Small intestine (tissue), 7 donors: ENCODE measurements around the gene ZNF546. TPM values are rescaled to one million over a fixed set of nuclear protein-coding genes. Genes with fewer than 3 reads are reported as not detected.
"Not testable (repeated sequence)": the region's sequence is repeated elsewhere in the genome, so short reads cannot be mapped to it uniquely, and the experiment has no call there.

Source experiments
- DNase-seq, 2 donors: peaks; one replicate each; pipeline versions ENCODE4 v3.0.0 to v3.0.0-alpha.2; 2013
- FAIRE-seq: peaks from 2 replicates; lab custom pipeline; 2012; peaks lifted over from hg19 to GRCh38; lab: Jason Lieb, UNC
- H3K27ac ChIP-seq, 3 donors: one replicate each; pipeline ENCODE4 v1.5.1; 2013; ENCODE audit warnings: low read length in 2 of 3, mild to moderate bottlenecking in 2 of 3, control low read depth in 1 of 3, inconsistent platforms in 1 of 3, low read depth in 1 of 3, moderate library complexity in 1 of 3
- H3K27me3 ChIP-seq, 3 donors: one replicate each; pipeline ENCODE4 v1.6.1; 2013; ENCODE audit warnings: low read length in 3 of 3, inconsistent platforms in 1 of 3; ENCODE audit not compliant: control insufficient read depth in 3 of 3, insufficient read depth in 3 of 3
- H3K36me3 ChIP-seq, 3 donors: one replicate each; pipeline ENCODE4 v1.6.1; 2013; ENCODE audit warnings: low read length in 3 of 3, inconsistent platforms in 1 of 3, low read depth in 1 of 3, mild to moderate bottlenecking in 1 of 3, moderate library complexity in 1 of 3; ENCODE audit not compliant: control insufficient read depth in 3 of 3, insufficient read depth in 2 of 3
- H3K4me1 ChIP-seq, 3 donors: one replicate each; pipeline ENCODE4 v1.6.1; 2013; ENCODE audit warnings: low read length in 2 of 3, inconsistent platforms in 1 of 3, low read depth in 1 of 3, mild to moderate bottlenecking in 1 of 3, moderate library complexity in 1 of 3; ENCODE audit not compliant: control insufficient read depth in 3 of 3, insufficient read depth in 2 of 3
- H3K4me3 ChIP-seq, 3 donors: one replicate each; pipeline ENCODE4 v1.5.1; 2013; ENCODE audit warnings: low read length in 3 of 3, control low read depth in 1 of 3, inconsistent platforms in 1 of 3, low read depth in 1 of 3, mild to moderate bottlenecking in 1 of 3, moderate library complexity in 1 of 3
- H3K9me3 ChIP-seq, 2 donors: one replicate each; pipeline ENCODE4 v1.6.1; 2013; ENCODE audit warnings: low read depth in 1 of 2, low read length in 1 of 2; ENCODE audit not compliant: control insufficient read depth in 2 of 2, insufficient read depth in 1 of 2
- WGBS, 3 donors: extraction: QIAGEN DNeasy Blood & Tissue Kit; methylation state at CpG; one replicate each; pipeline ENCODE4 v1.1.7; 2013; 5-methylcytosine and 5-hydroxymethylcytosine counted together
- polyA plus RNA-seq, 4 donors: library from polyadenylated mRNA; stranded (reverse) in 3 of 4; unstranded in 1 of 4; fragments of 200-250 nt in 3 of 4; fragments of 120-200 nt in 1 of 4; gene quantifications; one replicate each; pipeline versions ENCODE4 v1.2.1 to v1.2.3, GENCODE V29; 2013
- donor health status: healthy with polysubstance abuse.
- donor health status: control.
- donor health status: control.
- donor health status: Bipolar disorder and iron deficiency.
- donor health status: healthy.

ZNF546 gene
- polyA plus RNA-seq, 4 donors, result under 0.01 to 3.3 (median 0.92) TPM

GRCh38 chr19:40013991-40014390 lies 17.1 kb downstream of the ZNF546 start:
- Histone ChIP-seq H3K27ac (no peak overlapping the region), H3K4me3 (no peak overlapping the region), H3K9me3 (peaks cover 0 to 29% of the 10 kb centered on the region in 2 donors), H3K36me3 (peaks cover 2 to 9% (median 5%) of the 10 kb centered on the region in 3 donors), H3K27me3 (no peaks in the 10 kb centered on the region), H3K4me1 (no peaks in the 10 kb centered on the region)
- 94 to 96% (median 95%) methylated on average over 4 of the region's 4 CpGs for WGBS, 3 donors
- DNase-seq (no peak), FAIRE-seq (no peak)

- no peak for FAIRE-seq
Measured at GRCh38 chr19:40023969-40024368, 27.1 kb downstream of the ZNF546 start.

DNA sequence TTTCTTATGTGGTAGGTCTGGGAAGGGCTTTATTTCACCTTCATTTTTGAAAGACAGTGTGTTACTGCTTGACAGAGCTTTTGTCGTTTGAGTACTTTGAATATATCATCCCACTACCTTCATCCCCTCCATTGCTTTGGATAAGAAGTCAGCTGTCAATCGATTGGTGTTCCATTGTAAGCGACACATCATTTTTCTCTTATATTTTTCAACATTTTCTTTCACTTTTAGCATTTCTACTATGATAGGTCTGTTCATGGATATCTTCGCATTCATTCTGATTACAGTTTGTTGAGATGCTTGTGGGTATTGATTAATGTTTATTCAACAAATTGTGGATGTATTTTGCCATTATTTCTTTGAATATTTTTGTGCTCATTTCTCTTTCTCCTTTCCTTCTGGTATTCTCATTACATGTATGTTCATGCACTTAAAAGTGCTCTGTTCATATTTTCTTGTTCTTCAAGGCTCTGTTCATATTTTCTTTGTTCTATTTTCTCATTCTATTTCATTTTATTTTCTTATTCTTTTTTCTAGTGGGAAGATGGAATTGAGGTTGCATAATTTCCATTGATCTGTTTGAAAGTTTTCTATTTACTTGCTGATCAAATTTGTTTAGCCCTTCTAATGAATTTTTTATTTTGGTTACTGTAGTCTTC lies 29.2 kb downstream of the ZNF546 start:
- DNase-seq, result no peak
- Histone ChIP-seq H3K27ac (no peak overlapping the region), H3K27me3 (no peaks in the 10 kb centered on the region), H3K4me3 (no peak overlapping the region), H3K9me3 (peaks cover 7 to 56% of the 10 kb centered on the region in 2 donors), H3K36me3 (no peaks in the 10 kb centered on the region), H3K4me1 (no peaks in the 10 kb centered on the region)
- 93 to 98% (median 94%) methylated on average over 4 of the region's 4 CpGs for WGBS, 3 donors
- FAIRE-seq, result no peak

More at GRCh38 chr19:40023969-40024368, 27.1 kb downstream of the ZNF546 start:
- H3K4me1 ChIP-seq, result no peaks in the 10 kb centered on the region
- H3K27me3 ChIP-seq, result no peaks in the 10 kb centered on the region
- 79 to 83% (median 80%) methylated on average over 3 of the region's 3 CpGs for WGBS, 3 donors
- no peak overlapping the region for H3K27ac ChIP-seq
- DNase-seq, result no peak
- H3K36me3 ChIP-seq, result no peaks in the 10 kb centered on the region
- peaks cover 7 to 42% of the 10 kb centered on the region in 2 donors for H3K9me3 ChIP-seq
- H3K4me3 ChIP-seq, result no peak overlapping the region

DNA sequence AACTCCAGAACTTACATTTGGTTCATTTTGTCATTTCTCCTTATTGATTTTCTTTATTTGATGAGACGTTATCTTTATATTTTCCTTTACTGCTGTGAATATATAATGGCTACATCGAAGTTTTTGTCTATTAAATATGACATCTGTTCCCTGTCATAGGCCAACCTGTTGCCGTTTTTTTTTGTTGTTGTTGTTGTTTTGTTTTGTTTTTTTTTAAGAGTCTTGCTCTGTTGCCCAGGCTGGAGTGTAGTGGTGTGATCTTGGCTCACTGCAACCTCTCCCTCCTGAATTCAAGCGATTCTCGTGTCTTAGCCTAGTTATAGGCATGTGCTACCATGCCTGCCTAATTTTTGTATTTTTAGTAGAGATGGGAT lies 29.7 kb downstream of the ZNF546 start:
- H3K36me3 ChIP-seq, result no peaks in the 10 kb centered on the region
- H3K4me1 ChIP-seq, result no peaks in the 10 kb centered on the region
- H3K9me3 ChIP-seq, result peaks cover 7 to 61% of the 10 kb centered on the region in 2 donors
- FAIRE-seq, result no peak
- no peak overlapping the region for H3K27ac ChIP-seq
- WGBS, 3 donors, result 87 to 97% (median 95%) methylated on average over 5 of the region's 5 CpGs
- H3K4me3 ChIP-seq, result no peak overlapping the region
- H3K27me3 ChIP-seq, result no peaks in the 10 kb centered on the region
- DNase-seq, result no peak

GRCh38 chr19:40033989-40034560 lies 37.2 kb downstream of the ZNF546 start:
- H3K9me3 ChIP-seq, result peaks cover 3 to 36% of the 10 kb centered on the region in 2 donors
- H3K36me3 ChIP-seq, result no peaks in the 10 kb centered on the region
- H3K27ac ChIP-seq, result no peak overlapping the region
- no peaks in the 10 kb centered on the region for H3K4me1 ChIP-seq
- FAIRE-seq (no peak), DNase-seq (no peak)
- 97 to 98% (median 98%) methylated on average over 2 of the region's 2 CpGs for whole genome bisulfite sequencing, 3 donors
- no peak overlapping the region for H3K4me3 ChIP-seq
- H3K27me3 ChIP-seq, result no peaks in the 10 kb centered on the region

GRCh38 chr19:40035996-40036395 lies 39.1 kb downstream of the ZNF546 start:
- Histone ChIP-seq H3K27me3 (no peaks in the 10 kb centered on the region), H3K9me3 (peaks cover 3 to 24% of the 10 kb centered on the region in 2 donors), H3K4me1 (no peaks in the 10 kb centered on the region), H3K27ac (no peak overlapping the region), H3K4me3 (no peak overlapping the region), H3K36me3 (no peaks in the 10 kb centered on the region)
- FAIRE-seq (no peak), DNase-seq (no peak)
- 96 to 98% (median 97%) methylated on average over 4 of the region's 4 CpGs for WGBS, 3 donors

GRCh38 chr19:40038047-40038446 lies 41.2 kb downstream of the ZNF546 start:
- FAIRE-seq, H3K4me1 ChIP-seq, H3K27me3 ChIP-seq, H3K4me3 ChIP-seq, H3K27ac ChIP-seq, DNase-seq, H3K36me3 ChIP-seq: not testable (repeated sequence)
- WGBS, 3 donors, result 93 to 100% (median 100%) methylated on average over 1 to 3 of the region's 3 CpGs
- H3K9me3 ChIP-seq, result peaks cover 1 to 23% of the 10 kb centered on the region in 2 donors

DNA sequence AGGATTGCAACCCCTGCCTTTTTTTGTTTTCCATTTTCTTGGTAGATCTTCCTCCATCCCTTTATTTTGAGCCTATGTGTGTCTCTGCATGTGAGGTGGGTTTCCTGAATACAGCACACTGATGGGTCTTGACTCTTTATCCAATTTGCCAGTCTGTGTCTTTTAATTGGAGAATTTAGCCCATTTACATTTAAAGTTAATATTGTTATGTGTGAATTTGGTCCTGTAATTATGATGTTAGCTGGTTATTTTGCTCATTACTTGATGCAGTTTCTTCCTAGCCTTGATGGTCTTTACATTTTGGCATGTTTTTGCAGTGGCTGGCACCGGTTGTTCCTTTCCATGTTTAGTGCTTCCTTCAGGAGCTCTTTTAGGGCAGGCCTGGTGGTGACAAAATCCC lies 44.9 kb downstream of the ZNF546 start:
- FAIRE-seq, H3K4me3 ChIP-seq, H3K27me3 ChIP-seq, DNase-seq, H3K4me1 ChIP-seq, H3K27ac ChIP-seq: not testable (repeated sequence)
- WGBS, 3 donors, result 97 to 100% (median 100%) methylated on average over 1 of the region's 1 CpG
- H3K36me3 ChIP-seq, result peaks cover 7 to 15% (median 10%) of the 10 kb centered on the region in 3 donors
- peaks cover 0 to 32% of the 10 kb centered on the region in 2 donors for H3K9me3 ChIP-seq
